Left hindlimb (tissue), 1 donor: ENCODE data around the gene ODR4.
"Not testable (repeated sequence)": the region's sequence is repeated elsewhere in the genome, so short reads cannot be mapped to it uniquely, and the experiment has no call there.

ENCODE experiments used
- DNase-seq: peaks from one replicate; pipeline ENCODE4 v3.0.0-alpha.2; 2018

The ODR4 gene

GRCh38 chr1:186424539-186424938 lies 48.9 kb downstream of the ODR4 start:
- no peak for DNase-seq

- DNase-seq, result no peak
Measured at GRCh38 chr1:186426118-186426517, 50.5 kb downstream of the ODR4 start.

- no peak for DNase-seq
Measured at GRCh38 chr1:186429017-186429416, 53.4 kb downstream of the ODR4 start.

GRCh38 chr1:186435336-186435735 lies 59.7 kb downstream of the ODR4 start:
- no peak for DNase-seq

- DNase-seq, result no peak
Measured at GRCh38 chr1:186438567-186438966, 62.9 kb downstream of the ODR4 start.

GRCh38 chr1:186440584-186440983 lies 64.9 kb downstream of the ODR4 start:
- DNase-seq, result no peak

GRCh38 chr1:186442651-186443375 lies 67.2 kb downstream of the ODR4 start:
- DNase-seq, result no peak

GRCh38 chr1:186443638-186444037 lies 68.0 kb downstream of the ODR4 start:
- no peak for DNase-seq

GRCh38 chr1:186446152-186446551 lies 70.5 kb downstream of the ODR4 start:
- no peak for DNase-seq

- DNase-seq, result no peak
Measured at GRCh38 chr1:186454981-186455380, 79.3 kb downstream of the ODR4 start.

GRCh38 chr1:186456729-186457255 lies 81.2 kb downstream of the ODR4 start:
- DNase-seq, result no peak

GRCh38 chr1:186459161-186459560 lies 83.5 kb downstream of the ODR4 start:
- not testable (repeated sequence) for DNase-seq

GRCh38 chr1:186461014-186461413 lies 85.4 kb downstream of the ODR4 start, which contains the start of gene PDC:
Gene PDC (minus strand): TSS chr1:186461114. CDS start chr1:186449459, 11,655 bp downstream.
- no peak for DNase-seq

GRCh38 chr1:186463511-186463910 lies 87.9 kb downstream of the ODR4 start:
- no peak for DNase-seq

- DNase-seq, result no peak
Measured at GRCh38 chr1:186463926-186464325, 88.3 kb downstream of the ODR4 start.

- DNase-seq, result not testable (repeated sequence)
Measured at GRCh38 chr1:186465491-186465890, 89.9 kb downstream of the ODR4 start.

GRCh38 chr1:186465946-186466345 lies 90.3 kb downstream of the ODR4 start:
- no peak for DNase-seq
